Urothelium cell line (cell line): ENCODE measurements around the gene CBFB.
"Not testable (repeated sequence)": the region's sequence is repeated elsewhere in the genome, so short reads cannot be mapped to it uniquely, and the experiment has no call there.

Source experiments
- DNase-seq: peaks from one replicate; pipeline ENCODE4 v3.0.0; 2011; ENCODE audit warnings: low spot score, mixed read lengths
- FAIRE-seq: peaks from 2 replicates; lab custom pipeline; 2011; peaks lifted over from hg19 to GRCh38; lab: Jason Lieb, UNC

Gene CBFB

DNA sequence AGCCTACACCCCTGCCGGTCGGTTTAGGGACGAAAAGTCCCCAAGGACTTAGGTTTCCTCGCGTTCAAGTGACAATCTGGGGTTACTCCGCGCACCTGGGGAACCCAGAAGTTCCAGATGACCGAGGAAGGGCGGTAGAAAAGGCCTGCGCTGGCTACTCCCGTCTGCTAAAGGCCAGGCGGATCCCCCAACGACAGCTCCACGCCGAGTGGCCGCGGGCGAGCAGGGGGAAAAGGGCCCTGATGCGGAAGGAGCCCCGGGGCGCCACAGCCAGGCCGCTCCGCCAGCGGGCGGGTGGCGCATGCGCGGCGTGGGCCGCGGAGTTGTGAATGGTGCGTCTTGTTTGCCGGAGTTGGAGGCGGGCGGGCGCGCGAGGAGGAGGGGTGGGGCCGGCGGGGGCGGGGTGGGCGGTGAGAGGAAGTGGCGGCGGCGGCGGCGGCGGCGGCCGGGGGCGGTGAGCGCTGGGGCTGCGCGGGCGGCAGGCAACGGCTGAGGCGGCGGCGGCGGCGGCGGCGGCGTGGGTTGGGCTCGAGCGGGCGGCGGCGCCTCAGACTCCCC, at the start of gene CBFB:
CBFB (plus strand) TSS at position 454 of the 558 bp plus-strand sequence. CDS start 259 bp downstream, outside the sequence.
- FAIRE-seq (no peak), DNase-seq (peak; percentile 99)

DNA sequence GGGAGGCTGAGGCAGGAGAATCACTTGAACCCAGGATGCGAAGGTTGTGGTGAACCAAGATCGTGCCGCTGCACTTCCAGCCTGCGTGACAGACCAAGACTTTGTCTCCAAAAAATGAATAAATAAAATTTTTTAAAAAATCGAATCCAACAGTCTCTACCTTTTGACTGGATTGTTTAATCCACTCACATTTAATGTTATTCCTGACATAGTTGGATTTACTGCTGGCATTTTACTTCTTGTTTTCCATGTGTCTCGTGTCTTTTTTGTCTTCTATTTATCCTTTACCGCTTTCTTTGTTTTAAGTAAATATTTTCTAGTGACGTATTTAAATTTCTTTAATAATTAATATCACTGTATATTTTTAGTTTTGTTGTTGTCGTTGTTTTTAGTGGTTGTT, 45.9 kb upstream of the CBFB start:
- FAIRE-seq = no peak
- DNase-seq = no peak

DNA sequence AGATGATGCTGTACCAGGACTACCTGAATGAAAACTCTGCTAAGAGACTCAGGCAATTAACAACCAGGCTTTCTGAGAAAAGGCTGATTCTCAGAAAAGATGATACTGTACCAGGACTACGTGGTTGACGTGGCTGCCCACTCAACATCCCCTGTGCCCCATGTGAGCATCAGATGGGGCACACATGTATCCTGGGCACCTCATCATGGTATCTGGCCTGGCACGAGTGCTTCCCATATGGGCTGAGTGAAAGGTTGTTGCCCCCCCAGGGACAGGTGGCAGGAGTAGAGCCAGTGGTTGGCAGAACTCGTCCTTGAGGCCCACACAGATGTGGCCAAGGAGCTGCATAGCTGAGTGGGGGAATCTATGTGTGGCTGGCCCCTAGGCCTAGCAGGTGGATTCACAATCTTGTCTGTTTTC, 44.0 kb upstream of the CBFB start:
- FAIRE-seq (no peak), DNase-seq (no peak)

DNA sequence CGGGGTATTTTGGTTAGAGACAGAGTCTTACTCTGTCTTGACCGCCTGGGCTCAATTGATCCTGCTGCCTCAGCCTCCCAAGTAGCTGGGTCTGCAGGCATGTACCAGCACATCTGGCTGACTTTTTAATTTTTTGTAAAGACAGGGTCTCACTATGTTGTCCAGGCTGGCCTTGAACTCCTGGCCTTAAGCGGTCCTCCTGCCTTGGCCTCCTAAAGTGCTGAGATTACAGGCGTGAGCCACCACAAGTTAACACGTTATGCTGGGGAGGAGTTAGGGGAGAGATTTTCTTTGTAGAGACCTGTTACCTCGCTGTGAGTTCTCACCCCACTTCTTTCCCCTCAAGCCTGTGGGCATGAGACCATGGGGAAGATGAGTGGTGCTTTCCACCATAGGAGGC, 42.4 kb upstream of the CBFB start:
- FAIRE-seq (no peak), DNase-seq (no peak)

DNA sequence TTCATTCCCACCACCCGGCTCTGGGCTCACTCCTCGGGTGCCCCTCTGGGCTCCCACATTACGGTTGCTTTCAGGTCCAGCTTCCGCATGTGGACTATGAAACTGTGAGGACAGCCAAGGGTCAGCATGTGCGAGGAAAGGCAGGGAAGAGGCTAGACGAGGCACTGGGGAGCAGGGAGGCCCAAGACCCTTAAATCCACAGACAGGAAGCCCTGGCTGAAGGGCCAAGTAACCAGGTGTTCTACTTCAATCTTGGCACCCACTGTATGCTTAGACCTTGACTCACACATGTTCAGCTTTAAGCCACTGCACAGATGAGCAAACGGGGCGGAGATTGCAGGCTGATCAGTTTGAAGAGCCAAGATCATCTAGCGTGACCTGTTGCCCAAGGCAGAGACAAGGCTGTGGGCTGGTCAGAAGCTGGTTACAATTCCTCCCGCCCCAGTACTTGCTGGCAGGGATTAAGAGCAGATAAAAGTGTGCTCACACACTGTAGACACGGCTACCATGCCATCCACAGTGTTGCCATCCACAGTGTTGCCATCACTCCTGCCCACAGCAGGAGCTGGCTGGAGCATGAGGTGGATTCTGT, 40.7 kb upstream of the CBFB start, which contains the start of gene CES4A:
CES4A (plus strand) TSS at position 393 of the 592 bp plus-strand sequence; CDS start at position 577, 184 bp downstream.
- FAIRE-seq (no peak), DNase-seq (no peak)

DNA sequence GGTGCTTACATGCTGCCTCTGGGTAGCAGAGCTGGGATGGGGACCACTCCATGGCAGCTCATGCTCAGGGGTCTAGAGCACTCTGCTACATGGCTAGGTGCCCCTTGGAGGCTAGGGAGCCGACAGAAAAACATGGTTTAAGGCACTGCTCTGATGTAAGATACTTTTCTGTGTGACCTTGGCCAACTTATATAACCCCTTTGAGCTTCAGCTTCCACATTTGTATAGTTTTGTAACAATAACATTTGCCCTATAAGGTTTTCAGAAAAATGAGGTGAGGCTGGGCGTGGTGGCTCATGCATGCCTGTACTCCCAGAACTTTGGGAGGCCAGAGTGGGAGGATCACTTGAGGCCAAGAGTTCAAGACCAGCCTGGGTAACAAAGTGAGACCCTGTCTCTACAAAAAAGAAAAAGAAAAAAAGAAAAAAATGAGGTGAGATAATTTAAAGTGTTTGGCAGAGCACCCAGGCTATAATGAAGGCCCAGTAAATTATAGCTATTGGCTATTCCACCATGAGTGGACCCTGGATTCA, 37.3 kb upstream of the CBFB start:
- FAIRE-seq = no peak

DNA sequence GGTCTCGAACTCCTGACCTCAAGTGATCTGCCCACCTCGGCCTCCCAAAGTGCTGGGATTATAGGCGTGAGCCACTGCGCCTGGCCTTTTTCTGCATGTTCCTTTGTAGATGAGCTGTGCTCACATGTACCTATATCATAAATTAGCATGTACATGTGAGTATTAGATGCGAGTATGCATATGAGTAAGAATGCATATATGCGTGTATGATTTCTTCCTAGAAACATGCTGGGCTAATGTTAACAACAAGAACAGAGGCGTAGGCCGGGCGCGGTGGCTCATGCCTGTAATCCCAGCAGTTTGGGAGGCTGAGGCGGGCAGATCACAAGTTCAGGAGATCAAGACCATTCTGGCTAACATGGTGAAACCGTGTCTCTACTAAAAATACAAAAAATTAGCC, 35.4 kb upstream of the CBFB start:
- not testable (repeated sequence) for FAIRE-seq, DNase-seq

More for the DNA sequence above, 37.3 kb upstream of the CBFB start:
- no peak for DNase-seq

DNA sequence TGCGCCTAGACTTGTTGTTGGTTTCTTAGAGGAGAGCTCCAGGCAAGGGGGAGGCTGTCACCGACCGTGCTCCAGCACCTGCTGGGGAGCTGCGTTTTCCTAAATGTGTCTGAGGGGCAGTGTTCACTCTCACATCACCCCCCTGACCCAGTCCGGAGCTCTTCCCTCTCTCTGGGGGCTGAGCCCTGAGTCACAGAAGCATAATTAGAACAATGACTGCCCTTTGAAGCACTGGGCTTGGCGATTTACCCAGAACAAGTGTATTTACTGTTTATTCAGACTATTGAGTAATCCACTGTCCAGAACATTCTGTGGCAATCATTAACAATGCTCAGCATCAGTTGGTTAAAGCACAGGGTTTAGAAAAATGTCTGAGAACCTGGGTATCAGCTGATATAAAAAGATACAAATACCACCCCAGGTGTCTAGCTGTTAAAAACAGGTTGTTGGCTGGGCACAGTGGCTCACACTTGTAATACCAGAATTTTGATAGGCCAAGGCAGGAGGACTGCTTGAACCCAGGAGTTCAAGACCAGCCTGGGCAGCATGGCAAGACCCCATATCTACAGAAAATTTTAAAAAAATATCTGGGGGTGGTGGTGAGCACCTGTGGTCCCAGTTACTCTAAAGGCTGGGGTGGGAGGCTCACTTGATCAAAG, 32.5 kb upstream of the CBFB start:
- no peak for FAIRE-seq

DNA sequence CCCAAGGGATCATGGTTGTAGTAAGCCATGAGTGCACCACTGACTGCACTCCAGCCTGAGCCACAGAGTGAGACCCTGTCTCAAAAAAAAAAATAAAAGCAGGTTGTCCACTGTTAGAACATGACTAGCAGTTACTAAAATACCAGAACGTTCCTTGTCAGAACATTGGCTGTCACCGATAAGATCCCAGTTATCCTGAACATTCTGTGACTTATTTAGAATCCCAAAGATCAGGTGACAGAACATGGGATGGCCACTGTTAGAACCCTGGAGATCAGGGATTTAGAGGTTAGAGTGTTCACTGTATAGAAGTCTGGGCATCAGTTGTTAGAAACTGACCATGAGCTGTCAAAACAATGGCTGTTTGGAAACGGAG, 32.0 kb upstream of the CBFB start:
- no peak for DNase-seq
- FAIRE-seq = no peak

More for the DNA sequence above, 32.5 kb upstream of the CBFB start:
- no peak for DNase-seq

DNA sequence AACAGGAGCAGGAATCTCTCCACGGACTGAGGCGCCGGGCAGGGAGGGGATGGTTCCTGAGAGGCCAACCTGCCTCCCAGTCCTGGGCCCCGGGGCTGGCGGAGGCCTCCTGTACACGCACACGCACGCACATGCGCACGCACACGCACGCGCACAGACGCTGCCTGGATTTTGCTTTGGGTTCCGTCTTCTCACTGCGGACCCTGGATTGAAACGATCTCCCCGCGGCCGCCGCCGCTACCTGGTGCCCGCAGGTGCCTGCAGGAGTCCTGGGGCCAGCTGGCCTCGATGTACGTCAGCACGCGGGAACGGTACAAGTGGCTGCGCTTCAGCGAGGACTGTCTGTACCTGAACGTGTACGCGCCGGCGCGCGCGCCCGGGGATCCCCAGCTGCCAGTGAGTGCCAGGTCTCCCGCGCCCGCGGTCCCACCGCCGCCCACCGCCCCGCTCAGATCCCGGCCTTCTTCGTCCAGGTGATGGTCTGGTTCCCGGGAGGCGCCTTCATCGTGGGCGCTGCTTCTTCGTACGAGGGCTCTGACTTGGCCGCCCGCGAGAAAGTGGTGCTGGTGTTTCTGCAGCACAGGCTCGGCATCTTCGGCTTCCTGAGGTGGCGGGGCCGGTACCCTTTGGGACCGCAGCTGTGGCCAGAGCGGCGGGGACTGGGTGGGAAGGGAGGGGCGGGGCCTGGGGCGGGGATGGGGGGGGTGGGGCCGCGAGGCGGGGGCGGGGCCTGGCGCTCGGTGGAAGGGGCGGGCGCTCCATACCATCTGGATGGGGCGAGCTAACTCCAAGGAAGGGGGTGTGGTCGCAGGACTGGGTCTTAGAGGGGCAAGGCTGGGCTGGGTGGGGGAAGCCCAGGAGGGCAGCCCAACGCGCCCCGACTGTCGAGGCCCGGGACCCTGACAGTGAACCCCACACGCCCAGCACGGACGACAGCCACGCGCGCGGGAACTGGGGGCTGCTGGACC, 28.3 kb upstream of the CBFB start:
- FAIRE-seq (no peak), DNase-seq (no peak)

DNA sequence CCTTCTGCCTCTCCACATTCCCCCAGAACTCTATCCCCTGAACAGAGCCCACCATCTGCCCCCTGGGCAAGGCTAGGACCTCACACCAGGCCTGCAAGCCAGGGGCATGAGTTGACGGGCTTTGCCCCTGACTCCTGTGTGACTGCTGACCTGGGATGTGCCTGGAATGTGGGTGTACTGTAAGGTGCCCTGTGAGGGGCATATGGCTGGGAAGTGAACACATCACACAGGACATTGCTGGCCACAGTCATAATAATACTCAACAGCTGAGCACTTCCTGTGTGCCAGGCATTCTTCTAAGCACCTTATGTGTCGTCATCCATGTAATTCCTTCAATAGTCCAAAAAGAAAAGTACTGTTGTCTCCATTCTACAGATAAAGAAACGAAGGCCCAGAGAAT, 27.2 kb upstream of the CBFB start:
- FAIRE-seq (no peak), DNase-seq (no peak)

DNA sequence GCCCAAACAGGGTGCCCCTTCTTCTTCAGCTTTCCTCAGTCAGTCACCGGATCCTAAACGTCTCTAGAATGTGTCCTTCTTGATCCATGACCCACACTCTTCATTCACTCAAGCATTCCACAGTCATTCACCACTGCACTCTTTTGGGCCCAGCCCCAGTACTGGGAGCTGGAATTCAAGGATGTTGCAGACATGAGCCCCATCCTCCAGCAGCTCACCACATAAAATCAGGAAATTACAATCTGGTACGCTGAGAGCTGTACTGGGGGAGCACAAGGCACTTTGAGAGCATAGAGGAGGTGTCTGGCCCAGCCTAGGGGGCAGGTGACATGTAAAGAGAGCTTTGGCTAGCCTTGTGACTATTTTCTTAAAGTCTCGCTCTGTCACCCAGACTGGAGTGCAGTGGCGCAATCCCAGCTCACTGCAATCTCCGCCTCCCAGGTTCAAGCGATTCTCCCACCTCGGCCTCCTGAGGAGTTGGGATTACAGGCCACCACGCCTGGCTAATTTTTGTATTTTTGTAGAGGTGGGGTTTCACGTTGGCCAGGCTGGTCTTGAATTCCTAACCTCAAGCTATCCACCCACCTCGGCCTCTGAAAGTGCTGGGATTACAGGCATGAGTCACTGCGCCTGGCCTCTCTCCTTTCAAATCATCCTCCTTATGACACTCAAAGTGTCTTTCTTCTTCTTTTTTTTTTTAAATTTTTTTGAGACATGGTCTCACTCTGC, 21.9 kb upstream of the CBFB start:
- DNase-seq (no peak), FAIRE-seq (no peak)

DNA sequence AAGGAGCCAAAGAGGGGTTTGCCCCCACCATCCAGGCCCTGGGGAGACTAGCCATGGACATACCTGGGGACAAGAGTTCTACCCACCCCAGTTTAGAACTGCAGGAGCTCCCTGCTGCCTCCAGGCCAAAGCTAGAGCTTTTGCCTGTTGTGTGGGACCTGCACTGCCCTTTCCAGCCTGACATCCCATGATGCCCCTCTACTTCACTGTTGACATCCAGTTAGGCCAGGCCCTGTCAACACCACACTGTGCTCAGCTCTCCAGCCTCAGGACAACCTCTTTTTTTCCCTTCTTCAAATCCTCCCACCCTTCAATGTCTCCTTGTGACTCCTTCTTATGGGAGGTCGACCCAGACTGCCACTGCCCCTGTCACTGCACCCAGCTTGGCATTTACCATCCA, 19.8 kb upstream of the CBFB start:
- no peak for FAIRE-seq
- no peak for DNase-seq

DNA sequence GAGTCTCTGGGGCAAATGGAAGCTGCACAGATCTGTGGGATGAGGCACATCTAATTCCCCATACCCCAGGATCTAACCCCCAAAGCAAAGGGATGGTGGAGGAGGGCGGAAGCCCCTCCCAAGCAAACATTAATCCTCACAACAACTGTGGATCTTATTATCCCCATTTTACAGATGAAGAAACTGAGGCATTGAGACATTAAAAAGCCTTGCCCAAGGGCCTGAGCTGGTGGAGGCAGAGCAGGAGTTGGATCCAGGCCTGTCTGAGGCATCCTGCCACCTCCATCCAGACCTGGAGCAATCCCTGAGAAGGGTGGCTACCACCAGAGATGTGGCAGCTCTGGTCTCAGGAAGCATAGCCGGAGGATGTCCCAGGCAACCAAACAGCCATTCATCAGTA, 17.7 kb upstream of the CBFB start:
- DNase-seq (no peak), FAIRE-seq (no peak)

DNA sequence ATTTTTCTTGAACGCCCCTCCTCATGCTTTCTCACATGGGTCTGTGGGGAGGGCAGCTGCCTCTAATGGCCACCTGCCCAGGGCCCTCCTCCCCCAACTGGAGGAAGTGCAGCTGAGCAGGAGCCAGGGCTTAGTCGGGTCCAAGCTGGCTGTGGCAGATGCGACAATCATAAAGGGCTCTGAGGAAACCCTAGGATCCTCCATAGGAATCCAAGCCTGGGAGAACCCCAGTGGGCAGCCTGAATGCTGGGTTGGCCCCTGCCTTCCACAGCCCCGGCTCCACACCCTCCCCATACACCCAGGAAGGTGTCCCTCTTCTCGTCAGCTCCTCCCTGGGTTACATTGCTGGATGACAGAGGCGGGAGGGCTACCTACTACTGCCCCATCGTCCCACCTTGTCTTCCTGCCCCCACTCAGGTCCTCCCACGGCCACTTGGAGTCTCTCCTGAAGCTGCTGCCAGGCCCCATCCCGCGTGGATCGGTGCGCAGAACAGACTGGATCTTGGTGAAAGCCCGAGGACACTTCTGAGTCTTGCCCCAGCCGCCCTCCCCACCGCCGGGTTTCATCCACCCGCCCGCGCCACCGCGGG, 15.6 kb upstream of the CBFB start:
- FAIRE-seq (no peak), DNase-seq (no peak)

DNA sequence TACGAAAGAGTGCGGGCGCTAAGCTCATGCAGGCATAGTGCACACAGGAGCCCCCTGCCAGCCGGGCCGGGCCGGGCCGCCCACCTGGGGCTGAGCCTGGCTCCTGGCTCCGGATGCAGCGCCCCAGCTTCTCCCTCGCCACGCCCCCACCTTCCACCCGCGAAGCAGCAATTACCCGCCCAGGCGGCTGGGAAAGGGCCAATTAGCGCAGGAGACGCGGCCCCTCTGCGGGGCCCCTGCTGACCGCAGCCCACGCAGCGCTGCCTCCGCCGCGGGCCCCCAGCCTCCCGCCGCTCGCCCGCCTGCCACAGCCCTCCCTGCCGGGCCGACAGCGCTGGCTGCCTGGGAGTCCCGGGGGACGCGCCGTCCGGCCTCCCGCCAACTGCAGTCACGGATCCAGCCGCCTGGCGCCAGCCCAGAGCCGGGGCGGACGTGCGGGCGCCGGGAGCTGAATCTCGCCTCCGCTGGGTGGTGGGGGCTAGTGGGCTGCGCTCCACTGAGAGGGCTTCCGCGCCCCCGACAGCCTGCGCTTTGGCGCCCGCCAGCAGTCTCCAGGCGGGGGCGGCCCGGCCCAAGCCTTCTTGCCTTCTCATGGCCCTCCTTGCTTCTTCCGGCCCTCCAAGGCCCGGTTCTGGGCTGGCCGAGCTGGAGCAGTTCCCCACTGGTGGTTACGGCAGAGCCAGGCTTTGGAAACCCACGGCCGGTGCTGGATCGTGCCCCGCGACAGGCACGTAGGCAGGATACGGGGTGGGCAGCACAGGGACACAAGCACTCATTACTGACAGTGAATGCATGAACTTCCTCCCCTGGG, 14.9 kb upstream of the CBFB start:
- DNase-seq (peak; percentile 75), FAIRE-seq (peak; percentile 5)

DNA sequence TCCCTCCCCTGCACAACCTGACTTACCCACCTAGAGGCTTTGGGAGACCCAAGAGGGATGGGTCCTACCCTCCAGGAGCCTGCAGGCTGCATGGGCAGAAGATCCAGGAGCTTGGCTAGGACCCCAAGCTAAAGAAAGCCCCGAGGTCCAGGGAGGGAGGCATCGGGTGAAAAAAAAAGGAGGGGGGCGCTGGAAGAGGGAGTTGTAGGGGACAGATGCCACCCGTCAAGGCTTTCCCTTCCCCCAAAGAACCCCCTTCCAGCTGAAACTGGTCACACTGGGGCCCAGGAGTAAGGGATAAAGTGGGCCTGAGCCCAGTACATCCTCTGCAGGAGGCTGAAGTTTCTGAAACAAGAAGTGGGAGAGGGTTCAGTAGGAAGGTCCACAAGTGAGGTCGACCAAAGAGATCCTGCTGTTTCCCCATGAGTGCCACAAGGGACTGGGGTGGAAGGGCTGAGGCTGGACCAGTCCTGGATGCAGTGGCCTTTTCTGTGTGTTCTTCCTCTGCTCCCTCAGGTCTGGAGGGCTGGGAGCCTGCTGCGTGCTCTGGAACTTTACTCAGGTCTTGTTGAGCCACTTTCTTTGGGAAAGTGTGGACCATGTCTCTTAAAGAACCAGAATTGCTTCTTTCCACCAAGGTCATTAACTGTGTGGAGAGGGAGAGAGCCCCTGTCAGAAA, 14.2 kb upstream of the CBFB start:
- DNase-seq (no peak), FAIRE-seq (no peak)

DNA sequence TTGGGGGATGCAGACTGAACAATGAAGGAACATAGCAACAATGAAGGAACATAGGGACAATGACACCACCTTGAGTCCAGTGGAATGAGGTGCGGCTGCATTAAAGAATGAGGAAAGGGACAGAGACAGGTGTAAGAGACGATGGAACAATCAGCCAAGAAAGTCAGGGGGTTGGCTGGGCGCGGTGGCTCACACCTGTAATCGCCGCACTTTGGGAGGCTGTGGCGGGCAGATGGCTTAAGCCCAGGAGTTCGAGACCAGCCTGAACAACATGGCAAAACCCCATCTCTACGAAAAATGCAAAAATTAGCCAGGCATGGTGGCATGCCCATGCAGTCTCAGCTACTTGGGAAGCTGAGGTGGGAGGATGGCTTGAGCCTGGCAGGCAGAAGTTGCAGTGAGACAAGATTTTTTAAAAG, 13.6 kb upstream of the CBFB start:
- DNase-seq (no peak), FAIRE-seq (no peak)
